WI38 (cell line): ENCODE results near the gene UQCC5.

ENCODE experiments used
- H3K4me3 ChIP-seq: 2 replicates; pipeline ENCODE4 v1.5.1; 2011; ENCODE audit warnings: low read depth, mild to moderate bottlenecking, control low read depth, low read length
- CTCF ChIP-seq: IDR thresholded peaks from 2 replicates; pipeline ENCODE4 v1.5.1; 2012; ENCODE audit warnings: low read depth, mild to moderate bottlenecking, control low read depth, low read length

UQCC5 gene

GRCh38 chr3:52490939-52491526 lies 45.4 kb upstream of the UQCC5 start:
- no peak for TF ChIP-seq CTCF
- H3K4me3 ChIP-seq: no peak overlapping the region

GRCh38 chr3:52492059-52492458 lies 44.3 kb upstream of the UQCC5 start:
- no peak for TF ChIP-seq CTCF
- H3K4me3 ChIP-seq: no peak overlapping the region

GRCh38 chr3:52493232-52494017 lies 43.0 kb upstream of the UQCC5 start:
- TF ChIP-seq CTCF: no peak
- H3K4me3 ChIP-seq: no peak overlapping the region

- TF ChIP-seq CTCF: no peak
- H3K4me3 ChIP-seq: no peak overlapping the region
These were observed 42.0 kb upstream of the UQCC5 start for GRCh38 chr3:52494445-52494844.

GRCh38 chr3:52494886-52495495 lies 41.4 kb upstream of the UQCC5 start, which contains the start of gene STAB1:
TSS of gene STAB1 (plus strand) at chr3:52495338. CDS start at chr3:52495414, 76 bp downstream.
- H3K4me3 ChIP-seq: no peak within 1 kb of the TSS
- no peak for TF ChIP-seq CTCF

GRCh38 chr3:52495777-52496602 lies 40.4 kb upstream of the UQCC5 start:
- H3K4me3 ChIP-seq: no peak overlapping the region
- TF ChIP-seq CTCF: no peak
